ENCODE data around the gene PGLYRP1. TPM values are rescaled to one million over a fixed set of nuclear protein-coding genes. Genes with fewer than 3 reads are reported as not detected.

Gene PGLYRP1
- total RNA-seq, 1 experiment from 2014 or later, result not detected

GRCh38 chr19:46021531-46022041, 1.3 kb downstream of the PGLYRP1 start:
- Histone ChIP-seq H3K4me1 (ENCODE audit: insufficient read depth, low read length) (no peaks in the 10 kb centered on the region), H3K56ac (ENCODE audit: insufficient read length, low read depth, low read length) (no peak overlapping the region), H4K5ac (ENCODE audit: insufficient read length, low read depth, low read length) (no peak overlapping the region), H3K27me3 (ENCODE audit: insufficient read depth, low read length) (no peaks in the 10 kb centered on the region), H2AFZ (ENCODE audit: low read length) (no peak overlapping the region), H3K4me2 (ENCODE audit: insufficient read depth, insufficient read length, low read length) (no peak overlapping the region), H2BK12ac (ENCODE audit: insufficient read length, low read depth, low read length) (no peak overlapping the region), H3K79me2 (ENCODE audit: insufficient read depth, low read length) (no peaks in the 10 kb centered on the region), H3K18ac (ENCODE audit: insufficient read length, low read depth, low read length) (peak overlapping the region; percentile 21), H3K14ac (ENCODE audit: insufficient read depth, low read length) (no peak overlapping the region), H4K91ac (ENCODE audit: insufficient read length, low read depth, low read length) (no peak overlapping the region), H4K20me1 (ENCODE audit: control insufficient read depth, insufficient read depth, insufficient read length) (no peaks in the 10 kb centered on the region), H2AK5ac (ENCODE audit: insufficient read length, low read length) (no peak overlapping the region), H3K79me1 (ENCODE audit: insufficient read depth, low read depth, low read length, poor library complexity, severe bottlenecking) (no peaks in the 10 kb centered on the region), H2BK120ac (ENCODE audit: low read depth, low read length, poor library complexity, severe bottlenecking) (no peak overlapping the region), H4K8ac (replicated peaks; ENCODE audit: insufficient read length, low read depth, low read length) (no peak overlapping the region), H2BK20ac (ENCODE audit: low read depth, low read length, poor library complexity, severe bottlenecking) (no peak overlapping the region), H3K23me2 (ENCODE audit: insufficient read length, low read depth, low read length, poor library complexity, severe bottlenecking) (peaks cover under 1% of the 10 kb centered on the region), H3K27ac (ENCODE audit: insufficient read length, low read depth, low read length) (no peak overlapping the region), H2BK5ac (ENCODE audit: insufficient read length, low read length) (no peak overlapping the region), H2BK15ac (ENCODE audit: low read depth, low read length) (no peak overlapping the region), H3K9me3 (ENCODE audit: control insufficient read depth, low read depth, low read length) (no peaks in the 10 kb centered on the region), H3K9ac (ENCODE audit: extremely low read depth, insufficient read length, low read length) (no peak overlapping the region), H3T11ph (ENCODE audit: low read length) (no peak overlapping the region), H3K23ac (ENCODE audit: insufficient read length, low read depth, low read length) (no peak overlapping the region), H3K4ac (ENCODE audit: low read depth, low read length) (no peak overlapping the region)
- Mint-ChIP-seq H3K9me3 (peaks cover 3 to 4% of the 10 kb centered on the region in 2 experiments; a peak in 2 of 5 replicates), H3K27me3 (ENCODE audit: low read depth) (peaks cover under 1% of the 10 kb centered on the region), H3K27ac (peak overlapping the region in 1 of 3 experiments; percentile 85; a peak in 1 of 7 replicates), H3K4me1 (peaks cover 12 to 22% of the 10 kb centered on the region in 2 experiments), H3K36me3 (ENCODE audit: insufficient read depth in 1 of 3, low read depth in 3 of 3) (peaks cover 4 to 15% (median 13%) of the 10 kb centered on the region in 3 experiments; a peak in 5 of 7 replicates), H3K4me3 (no peak overlapping the region)
- peak; percentile 69 for DNase-seq
- peak; percentile 34; the same call in 1 of the 3 replicates for TF ChIP-seq CTCF (conservative IDR thresholded peaks at IDR 0.05)
- no CpG with 5 or more reads among the region's 11 CpGs for WGBS (ENCODE audit: extremely low coverage, insufficient read length, low lambda C conversion rate)
